Measurements from ENCODE around the gene RAPGEF1.

- TF ChIP-seq CTCF (conservative IDR thresholded peaks at IDR 0.05; ENCODE audit: low read depth, low read length) (no peak), EZH2phosphoT487 (IDR thresholded peaks at IDR 0.05; ENCODE audit: borderline replicate concordance, low read length) (no peak), EZH2 (IDR thresholded peaks at IDR 0.05; ENCODE audit: low read length, unreplicated experiment) (no peak)
Measured at GRCh38 chr9:131774636-131775035, 34.8 kb upstream of the RAPGEF1 start.

All from PC-3 (cell line).